Effector memory CD8-positive, alpha-beta T cell (primary cell): ENCODE results near the gene KCTD4.

Source experiments
- ATAC-seq: fragments of 150-1000 bp; cut with Tn5 transposase; replicated peaks from 2 replicates; pipeline ENCODE4 v1.10.0; 2021; ENCODE audit warnings: mild to moderate bottlenecking, moderate library complexity
- DNase-seq, 3 experiments: peaks; one replicate each; pipeline ENCODE4 v3.0.0; 2021
- H3K27ac Mint-ChIP-seq, 2 donors: one replicate each; pipeline ENCODE4 v1.8.0; 2022; ENCODE audit warnings: mild to moderate bottlenecking in 2 of 2, mixed read lengths in 2 of 2, moderate library complexity in 2 of 2
- H3K27me3 Mint-ChIP-seq, 2 donors: one replicate each; pipeline ENCODE4 v1.8.0; 2022; ENCODE audit warnings: mixed read lengths in 2 of 2
- H3K36me3 Mint-ChIP-seq: one replicate; pipeline ENCODE4 v1.8.0; 2022; ENCODE audit warnings: mild to moderate bottlenecking, moderate library complexity, mixed read lengths; ENCODE audit not compliant: insufficient read depth
- H3K4me1 Mint-ChIP-seq, 2 donors: one replicate each; pipeline ENCODE4 v1.8.0; 2022; ENCODE audit warnings: low read depth in 2 of 2, mixed read lengths in 2 of 2
- H3K4me3 Mint-ChIP-seq, 2 donors: one replicate each; pipeline ENCODE4 v1.8.0; 2022; ENCODE audit warnings: mild to moderate bottlenecking in 2 of 2, mixed read lengths in 2 of 2, moderate library complexity in 2 of 2
- H3K9me3 Mint-ChIP-seq, 2 donors: one replicate each; pipeline ENCODE4 v1.8.0; 2022; ENCODE audit warnings: mixed read lengths in 2 of 2

KCTD4 gene

DNA sequence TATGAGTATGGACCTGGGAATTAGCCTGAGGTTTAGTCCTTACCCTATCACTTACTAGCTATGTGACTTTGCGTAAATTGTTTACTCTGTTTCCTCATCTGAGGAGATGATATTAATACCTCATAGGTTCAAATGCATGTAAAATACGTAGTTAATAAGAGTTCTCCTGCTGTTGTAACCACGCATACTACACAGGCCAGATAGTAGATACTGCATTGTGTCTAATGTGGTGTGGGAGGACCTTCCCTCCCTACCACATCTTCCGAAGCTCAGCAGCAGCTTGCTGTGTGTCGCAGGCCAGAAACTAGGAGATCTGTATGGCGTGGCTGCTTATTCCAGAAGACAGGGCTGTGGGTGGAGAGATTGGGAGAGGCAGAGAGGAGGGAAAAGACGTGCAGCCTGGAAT, 57.5 kb downstream of the KCTD4 start:
- H3K27ac Mint-ChIP-seq = peak overlapping the region in 1 of 2 donors; percentile 39
- DNase-seq (no peak), ATAC-seq (no peak)
- H3K36me3 Mint-ChIP-seq = peaks cover 12% of the 10 kb centered on the region
- H3K27me3 Mint-ChIP-seq = no peaks in the 10 kb centered on the region
- no peaks in the 10 kb centered on the region for H3K9me3 Mint-ChIP-seq
- H3K4me1 Mint-ChIP-seq = peaks cover 25 to 27% of the 10 kb centered on the region in 2 donors
- H3K4me3 Mint-ChIP-seq = peak overlapping the region in 1 of 2 donors; percentile 1
